NCI-H748 treated with DMSO at 0.1 percent for 48 hours (cell line): ENCODE measurements around the gene BLVRB.
A peak's percentile ranks its signal among the peaks of the same experiment; 100 is the strongest.
"Not testable (repeated sequence)": the region's sequence is repeated elsewhere in the genome, so short reads cannot be mapped to it uniquely, and the experiment has no call there.

ENCODE experiments used
- DNase-seq: peaks from one replicate; lab custom pipeline; 2025; lab: John Stamatoyannopoulos, UW

BLVRB gene

DNA sequence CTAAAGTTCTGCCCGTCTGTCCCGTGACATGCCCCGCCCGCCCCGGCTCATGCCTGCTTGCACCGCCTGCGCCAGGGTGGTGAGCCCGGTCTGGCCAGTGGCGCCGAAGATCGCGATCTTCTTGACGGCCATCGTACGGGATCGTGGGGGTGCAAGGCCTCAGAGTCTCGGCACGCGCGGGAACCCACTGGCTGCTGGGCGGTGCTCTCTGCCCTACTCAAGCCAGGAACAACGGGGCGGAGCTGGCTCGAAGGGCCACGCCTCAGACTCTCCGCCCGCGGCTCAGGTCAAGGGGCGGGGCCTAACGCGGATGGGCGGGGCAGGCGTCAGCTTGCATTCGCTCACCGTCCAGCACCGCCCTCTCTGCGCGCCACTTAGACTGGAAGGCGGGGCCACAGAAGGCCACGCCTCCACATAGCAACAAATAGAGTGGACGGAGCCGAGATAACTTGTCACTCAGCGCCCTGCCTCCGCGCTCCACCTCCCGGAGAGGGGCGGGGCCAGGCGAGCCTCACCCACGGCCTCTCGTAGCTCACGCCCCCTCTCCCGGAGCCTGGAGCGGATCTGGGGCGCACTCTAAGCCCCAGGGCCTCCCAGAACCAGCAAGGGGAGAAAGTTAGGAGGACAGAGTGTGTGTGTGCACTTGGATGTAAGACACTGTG lies at the start of gene BLVRB:
Gene BLVRB, minus strand, starts transcription at position 189 of the 662 bp plus-strand sequence. Its CDS starts 57 bp downstream, at position 132.
- peak; percentile 98 for DNase-seq

- no peak for DNase-seq
These were observed 48.3 kb upstream of the BLVRB start for GRCh38 chr19:40513741-40514315.

- no peak for DNase-seq
These were observed 47.8 kb upstream of the BLVRB start for GRCh38 chr19:40513345-40513678.

DNA sequence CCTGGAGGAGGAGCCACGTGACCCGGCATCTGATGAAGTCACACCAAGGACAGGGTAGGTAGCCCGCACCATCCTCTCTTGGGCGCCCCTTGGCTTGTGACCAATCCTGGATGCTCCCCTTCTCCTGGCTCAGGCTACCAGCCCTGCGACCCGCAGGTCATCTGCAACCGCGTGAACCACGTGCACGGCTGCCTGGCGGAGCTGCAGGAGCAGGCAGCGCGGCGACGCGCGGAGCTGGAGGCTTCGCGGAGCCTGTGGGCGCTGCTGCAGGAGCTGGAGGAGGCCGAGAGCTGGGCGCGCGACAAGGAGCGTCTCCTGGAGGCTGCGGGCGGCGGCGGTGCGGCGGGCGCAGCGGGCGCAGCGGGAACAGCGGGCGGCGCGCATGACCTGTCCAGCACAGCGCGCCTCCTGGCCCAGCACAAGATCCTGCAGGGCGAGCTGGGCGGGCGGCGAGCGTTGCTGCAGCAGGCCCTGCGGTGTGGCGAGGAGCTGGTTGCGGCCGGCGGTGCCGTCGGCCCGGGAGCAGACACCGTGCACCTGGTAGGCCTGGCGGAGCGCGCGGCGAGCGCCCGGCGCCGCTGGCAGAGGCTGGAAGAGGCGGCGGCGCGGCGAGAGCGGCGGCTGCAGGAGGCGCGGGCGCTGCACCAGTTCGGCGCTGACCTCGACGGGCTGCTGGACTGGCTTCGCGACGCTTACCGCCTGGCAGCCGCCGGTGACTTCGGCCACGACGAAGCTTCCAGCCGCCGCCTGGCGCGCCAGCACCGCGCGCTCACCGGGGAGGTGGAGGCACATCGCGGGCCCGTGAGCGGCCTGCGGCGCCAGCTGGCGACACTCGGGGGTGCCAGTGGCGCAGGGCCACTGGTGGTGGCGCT lies 47.2 kb upstream of the BLVRB start:
- no peak for DNase-seq

DNA sequence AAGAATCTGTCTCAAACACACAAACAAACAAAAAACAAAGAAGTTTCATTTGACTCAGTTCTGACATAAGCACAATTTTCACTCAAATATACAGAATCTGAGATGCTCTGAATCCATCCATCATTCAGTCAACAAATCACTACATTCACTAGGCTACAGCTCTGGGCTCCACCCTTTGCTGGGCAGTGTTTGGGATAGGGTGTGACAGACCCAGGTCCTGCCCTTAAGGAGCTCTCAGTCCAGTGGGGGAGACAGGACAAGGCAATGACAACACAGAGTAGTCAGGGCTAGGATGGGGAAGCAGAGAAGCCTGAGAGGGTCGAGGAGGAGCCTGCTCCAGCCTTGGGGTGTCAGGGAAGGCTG lies 46.5 kb upstream of the BLVRB start:
- DNase-seq: no peak

DNA sequence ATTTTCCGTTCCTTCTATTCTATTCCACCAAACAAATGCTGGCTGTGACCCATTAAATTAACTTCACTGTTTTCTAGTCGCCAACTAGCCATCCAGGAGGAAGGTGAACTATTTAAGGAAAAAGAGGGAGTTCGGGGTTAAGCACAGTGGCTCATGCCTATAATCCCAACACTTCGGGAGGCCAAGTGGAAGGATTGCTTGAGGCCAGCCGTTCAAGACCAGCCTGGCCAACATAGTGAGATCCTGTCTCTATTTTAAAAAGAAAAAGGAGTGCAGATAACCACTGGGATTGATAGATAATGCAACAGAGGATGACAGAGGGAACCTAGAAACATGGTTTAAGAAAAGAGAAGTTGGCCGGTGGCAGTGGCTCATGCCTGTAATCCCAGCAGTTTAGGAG lies 45.9 kb upstream of the BLVRB start:
- DNase-seq: no peak

DNA sequence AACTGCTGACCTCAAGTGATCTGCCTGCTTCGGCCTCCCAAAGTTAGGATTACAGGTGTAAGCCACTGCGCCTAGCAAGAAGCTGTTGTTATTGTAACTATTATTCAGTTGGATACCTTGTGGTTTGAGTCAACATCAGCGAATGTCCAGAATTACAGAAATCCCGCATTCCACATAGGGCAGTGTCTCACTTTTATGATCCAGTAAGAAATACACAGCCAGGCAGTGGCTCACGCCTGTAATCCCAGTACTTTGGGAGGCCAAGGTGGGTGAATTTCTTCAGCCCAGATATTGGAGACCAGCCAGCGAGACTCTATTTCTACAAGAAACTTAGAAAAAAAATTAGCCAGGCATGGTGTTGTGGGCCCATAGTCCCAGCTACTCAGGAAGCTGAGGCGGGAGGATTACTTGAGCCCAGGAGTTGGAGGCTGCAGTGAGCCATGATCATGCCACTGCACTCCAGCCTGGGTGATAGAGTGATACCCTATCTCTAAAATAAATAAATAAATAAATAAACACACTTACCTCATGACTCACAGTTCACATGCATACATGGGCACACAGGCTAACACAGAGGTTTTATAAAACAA lies 45.1 kb upstream of the BLVRB start:
- no peak for DNase-seq

DNA sequence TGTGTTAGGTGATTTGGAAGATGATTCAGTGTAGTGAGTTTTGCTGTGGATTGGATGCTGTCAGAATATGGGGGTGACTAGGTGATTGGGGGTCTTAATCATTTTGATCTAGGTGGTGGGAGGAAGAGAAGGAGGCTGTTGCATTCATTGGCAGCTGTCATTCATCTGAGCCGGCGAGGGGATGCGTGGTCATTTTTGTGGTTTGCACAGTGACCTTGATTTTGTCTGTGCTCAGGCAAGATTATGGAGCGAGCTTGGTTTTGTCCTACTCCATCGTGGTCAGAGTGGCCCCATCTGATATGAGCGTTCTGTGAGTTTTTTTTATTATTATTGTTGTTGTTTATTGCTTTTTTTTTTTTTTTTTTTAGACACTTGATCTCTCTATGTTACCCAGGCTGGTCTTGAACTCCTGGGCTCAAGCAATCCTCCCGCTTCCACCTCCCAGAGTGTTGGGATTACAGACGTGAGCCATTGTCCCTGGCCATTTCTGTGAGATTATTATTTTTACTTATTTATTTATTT lies 43.3 kb upstream of the BLVRB start:
- no peak for DNase-seq

- DNase-seq: no peak
These were observed 42.3 kb upstream of the BLVRB start for GRCh38 chr19:40507892-40508291.

DNA sequence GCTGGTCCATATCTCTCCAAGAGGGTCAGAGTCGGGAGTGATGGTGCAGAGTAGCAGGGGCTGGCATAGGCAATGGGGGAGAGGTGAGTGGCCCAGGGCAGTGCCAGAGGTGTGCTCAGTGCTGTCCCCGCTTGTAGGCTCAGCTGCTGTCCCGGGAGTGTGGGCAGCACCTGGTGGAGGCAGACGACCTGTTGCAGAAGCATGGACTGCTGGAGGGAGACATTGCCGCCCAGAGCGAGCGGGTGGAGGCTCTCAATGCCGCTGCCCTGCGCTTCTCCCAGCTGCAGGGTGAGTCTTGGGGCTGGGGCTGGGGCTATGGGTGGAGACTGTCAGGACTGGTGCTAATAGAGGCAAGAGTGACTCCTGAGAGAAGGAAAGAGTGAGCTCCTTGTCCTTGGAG lies 40.6 kb upstream of the BLVRB start:
- DNase-seq: no peak

- peak; percentile 95 for DNase-seq
These were observed 37.8 kb upstream of the BLVRB start for GRCh38 chr19:40503320-40503695.

- no peak for DNase-seq
These were observed 37.2 kb upstream of the BLVRB start for GRCh38 chr19:40502647-40503319.

- no peak for DNase-seq
These were observed 36.5 kb upstream of the BLVRB start for GRCh38 chr19:40502081-40502480.

- DNase-seq: no peak
These were observed 36.1 kb upstream of the BLVRB start for GRCh38 chr19:40501599-40501998.

DNA sequence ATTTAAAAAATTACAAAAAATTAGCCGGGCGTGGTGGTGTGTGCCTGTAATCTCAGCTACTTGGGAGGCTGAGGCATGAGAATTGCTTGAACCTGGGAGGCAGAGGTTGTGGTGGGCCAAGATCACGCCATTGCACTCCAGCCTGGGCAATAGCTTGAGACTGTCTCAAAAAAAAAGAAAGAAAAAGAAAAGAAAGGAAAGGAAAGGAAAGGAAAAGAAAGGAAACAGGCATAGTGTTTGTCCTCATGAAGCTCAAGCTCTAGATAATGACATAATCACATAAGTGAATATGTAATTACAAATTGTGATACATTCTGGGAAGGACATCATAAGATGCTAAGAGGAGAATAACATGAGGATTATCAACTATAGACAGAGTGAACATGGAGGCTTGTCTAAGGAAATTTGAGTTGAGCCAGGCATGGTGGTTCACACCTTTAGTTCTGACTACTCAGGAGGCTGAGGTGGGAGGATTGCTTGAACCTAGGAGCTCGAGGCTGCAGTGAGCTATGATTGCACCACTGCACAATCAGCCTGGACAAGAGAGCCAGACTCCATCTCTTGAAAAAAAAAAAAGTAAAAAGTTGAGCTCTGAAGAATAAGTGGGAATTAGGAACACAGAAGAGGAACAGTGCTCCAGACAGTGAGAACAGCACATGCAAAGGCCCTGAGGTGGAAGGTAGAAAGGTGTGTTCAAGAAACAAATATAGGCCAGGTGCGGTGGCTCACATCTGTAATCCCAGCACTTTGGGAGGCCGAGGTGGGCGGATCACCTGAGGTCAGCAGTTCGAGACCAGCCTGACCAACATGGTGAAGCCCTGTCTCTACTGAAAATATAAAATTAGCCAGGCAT lies 35.4 kb upstream of the BLVRB start:
- DNase-seq: not testable (repeated sequence)

GRCh38 chr19:40499320-40499719 lies 33.8 kb upstream of the BLVRB start:
- no peak for DNase-seq

- no peak for DNase-seq
These were observed 31.7 kb upstream of the BLVRB start for GRCh38 chr19:40497214-40497613.

DNA sequence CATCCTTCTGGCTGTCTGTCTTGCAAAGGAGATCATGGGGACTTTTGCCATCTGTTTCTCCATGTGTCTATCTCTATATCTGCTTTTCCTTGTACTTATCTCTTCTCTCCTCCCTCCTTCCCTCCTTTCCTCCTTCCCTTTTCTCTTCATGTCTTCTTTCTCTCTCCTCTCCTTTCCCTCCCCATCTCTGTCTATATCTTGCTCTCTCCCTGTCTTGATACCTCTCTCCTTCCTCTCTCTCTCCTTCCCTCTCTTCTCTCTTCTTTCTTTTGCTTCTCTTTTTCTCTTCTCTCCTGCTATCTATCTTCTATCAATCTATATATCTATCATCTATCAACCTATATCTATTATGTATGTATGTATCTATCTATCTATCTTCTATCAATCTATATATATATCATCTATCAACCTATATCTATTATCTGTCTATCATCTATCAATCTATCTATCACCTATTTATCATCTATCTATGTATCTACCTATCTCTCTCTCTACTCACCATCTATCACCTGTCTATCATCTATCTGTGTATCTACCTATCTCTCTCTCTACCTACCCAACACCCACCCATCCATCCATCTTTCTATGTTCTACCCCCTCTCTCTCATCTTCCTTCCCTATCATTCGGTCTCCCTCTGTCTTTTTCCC lies 28.8 kb upstream of the BLVRB start:
- DNase-seq: no peak

- no peak for DNase-seq
These were observed 28.2 kb upstream of the BLVRB start for GRCh38 chr19:40493778-40494177.

DNA sequence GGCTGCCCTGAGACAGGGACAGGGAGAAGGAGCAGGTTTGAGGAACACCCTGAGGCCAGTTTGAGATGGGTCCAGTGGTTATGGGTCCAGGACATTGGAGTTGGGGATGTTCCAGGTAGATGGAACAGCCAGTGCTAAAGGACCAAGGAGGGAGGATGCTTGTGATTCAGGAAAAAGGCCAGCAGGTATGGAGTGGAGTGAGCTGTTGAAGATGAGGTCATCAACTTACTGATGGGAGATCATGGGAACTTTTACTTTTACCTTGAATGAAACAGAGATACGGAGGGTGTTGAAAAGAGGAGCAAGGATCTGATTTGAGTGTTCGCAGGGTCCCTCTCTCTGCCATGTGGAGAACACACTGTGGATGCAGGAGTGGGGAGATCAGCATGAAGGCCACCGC lies 26.7 kb upstream of the BLVRB start:
- DNase-seq: no peak

GRCh38 chr19:40489882-40490230 lies 24.3 kb upstream of the BLVRB start:
- no peak for DNase-seq
